GM12878 (cell line): ENCODE results near the gene FSTL4. TPM values are rescaled to one million over a fixed set of nuclear protein-coding genes. Genes with fewer than 3 reads are reported as not detected.

ENCODE experiments used
- ATAC-seq: fragments of 200-7000 bp; cut with Tn5 transposase; 3 replicates; pipeline ENCODE4 v1.9.1; 2020; ENCODE audit warnings: mild to moderate bottlenecking, moderate library complexity
- BruUV-seq: library from RNA; stranded (reverse); fragments of 400-500 nt; replicated peaks from 2 replicates; lab custom pipeline; 2021; lab: Mats Ljungman, UMichigan
- CTCF ChIA-PET: fragments of 300-600 bp; sonication (Branson Sonifier 250); formaldehyde crosslinking; extraction: SDS; loops from one replicate; lab custom pipeline; 2021; ENCODE audit warnings: inconsistent platforms; lab: Yijun Ruan, JAX
- POLR2A ChIA-PET: fragments of 350-600 bp; formaldehyde crosslinking; extraction: SDS; loops from one replicate; lab custom pipeline; 2021; ENCODE audit warnings: inconsistent platforms; lab: Charles Lee
- RAD21 ChIA-PET: fragments of 300-600 bp; sonication (Branson Sonifier 250); formaldehyde crosslinking; loops from one replicate; lab custom pipeline; 2023; ENCODE audit warnings: antibody characterized with exemption; ENCODE audit not compliant: unreplicated experiment; lab: Charles Lee
- SMC1A ChIA-PET: fragments of 300-600 bp; sonication (Branson Sonifier 250); formaldehyde crosslinking; loops from one replicate; lab custom pipeline; 2023; ENCODE audit not compliant: unreplicated experiment, uncharacterized antibody; lab: Charles Lee
- DNase-seq: peaks from one replicate; pipeline ENCODE4 v3.0.0-alpha.2; 2011; ENCODE audit warnings: low read depth, low spot score
- FAIRE-seq: peaks from 3 replicates; lab custom pipeline; 2011; peaks lifted over from hg19 to GRCh38; lab: Jason Lieb, UNC
- H2AFZ ChIP-seq: 2 replicates; pipeline ENCODE4 v1.6.0; 2011; ENCODE audit warnings: low read depth, low read length, control low read depth; ENCODE audit not compliant: control insufficient read depth
- H3K27ac ChIP-seq: 2 replicates; pipeline ENCODE4 v1.5.1; 2011; ENCODE audit warnings: control low read depth; ENCODE audit not compliant: control insufficient read depth, insufficient read depth
- H3K27me3 ChIP-seq, 2 experiments: replicated peaks in 1 of 2; 2 replicates each; pipeline versions ENCODE4 v1.6.0 to v1.6.1; 2011; ENCODE audit warnings: low read length in 1 of 2; ENCODE audit not compliant: control insufficient read depth in 2 of 2, insufficient read depth in 2 of 2
- H3K36me3 ChIP-seq, 2 experiments: 2 replicates each; pipeline ENCODE4 v1.5.1; 2011; ENCODE audit warnings: low read length in 1 of 2; ENCODE audit not compliant: control insufficient read depth in 2 of 2, insufficient read depth in 2 of 2
- H3K4me1 ChIP-seq: 2 replicates; pipeline ENCODE4 v1.6.1; 2011; ENCODE audit warnings: mild to moderate bottlenecking, low read length, moderate library complexity, mixed read lengths; ENCODE audit not compliant: control insufficient read depth, insufficient read depth
- H3K4me2 ChIP-seq: 2 replicates; pipeline ENCODE4 v1.6.0; 2011; ENCODE audit warnings: control low read depth; ENCODE audit not compliant: control insufficient read depth, insufficient read depth
- H3K4me3 ChIP-seq: fragments of 200-600 bp; sonication (generic); 2 replicates; pipeline ENCODE4 v1.5.1; 2016
- H3K79me2 ChIP-seq: 2 replicates; pipeline ENCODE4 v1.6.0; 2011; ENCODE audit warnings: low read length; ENCODE audit not compliant: control insufficient read depth, insufficient read depth
- H3K9ac ChIP-seq: 2 replicates; pipeline ENCODE4 v1.8.0; 2011; ENCODE audit warnings: low read length, control low read depth, mixed read lengths; ENCODE audit not compliant: control insufficient read depth, insufficient read depth
- H3K9me3 ChIP-seq: replicated peaks from 3 replicates; pipeline ENCODE4 v1.5.1; 2011; ENCODE audit warnings: mild to moderate bottlenecking, low read length; ENCODE audit not compliant: control insufficient read depth, insufficient read depth
- H4K20me1 ChIP-seq: 2 replicates; pipeline ENCODE4 v1.6.0; 2011; ENCODE audit not compliant: control insufficient read depth, insufficient read depth
- ATF2 ChIP-seq: IDR thresholded peaks from 2 replicates; pipeline ENCODE4 v1.6.1; 2012; ENCODE audit warnings: low read length, inconsistent platforms
- EZH2 ChIP-seq: IDR thresholded peaks from 2 replicates; pipeline ENCODE4 v1.6.1; 2012; ENCODE audit warnings: low read depth, mild to moderate bottlenecking, control low read depth, inconsistent platforms, low read length, borderline replicate concordance; ENCODE audit not compliant: control insufficient read depth
- HDGF ChIP-seq: fragments of 450-650 bp; IDR thresholded peaks from 2 replicates; pipeline ENCODE4 v1.6.1; 2016; ENCODE audit warnings: antibody characterized with exemption
- MEF2A ChIP-seq: IDR thresholded peaks from 2 replicates; pipeline ENCODE4 v1.6.1; 2011; ENCODE audit warnings: low read depth, mild to moderate bottlenecking, low read length, moderate library complexity; ENCODE audit not compliant: insufficient read depth
- MYB ChIP-seq: fragments of 150-350 bp; IDR thresholded peaks from 2 replicates; pipeline ENCODE4 v1.6.1; 2014; ENCODE audit warnings: mild to moderate bottlenecking, low read depth, low read length, borderline replicate concordance
- POLR2AphosphoS2 ChIP-seq: IDR thresholded peaks from 2 replicates; pipeline ENCODE4 v1.6.1; 2011; ENCODE audit warnings: low read depth, mild to moderate bottlenecking, low read length, improper control_type of control experiment, moderate library complexity
- POLR2AphosphoS5 ChIP-seq: IDR thresholded peaks from 2 replicates; pipeline ENCODE4 v1.6.1; 2011; ENCODE audit warnings: mild to moderate bottlenecking, low read length, inconsistent platforms
- RAD21 ChIP-seq: IDR thresholded peaks from 2 replicates; pipeline ENCODE4 v1.6.1; 2011; ENCODE audit warnings: mild to moderate bottlenecking, low read depth, low read length, moderate library complexity; ENCODE audit not compliant: insufficient read depth
- RCOR1 ChIP-seq: conservative IDR thresholded peaks from 2 replicates; pipeline ENCODE4 v1.6.1; 2012; ENCODE audit warnings: low read depth, low read length, improper control_type of control experiment
- SPI1 ChIP-seq: IDR thresholded peaks from 2 replicates; pipeline ENCODE4 v1.6.1; 2011; ENCODE audit warnings: low read depth, mild to moderate bottlenecking, low read length, moderate library complexity, borderline replicate concordance; ENCODE audit not compliant: insufficient read depth
- TBL1XR1 ChIP-seq: IDR thresholded peaks from 2 replicates; pipeline ENCODE4 v1.6.1; 2012; ENCODE audit warnings: low read depth, low read length, improper control_type of control experiment
- TCF12 ChIP-seq: IDR thresholded peaks from 2 replicates; pipeline ENCODE4 v1.6.1; 2011; ENCODE audit warnings: low read depth, mild to moderate bottlenecking, low read length
- USF1 ChIP-seq: IDR thresholded peaks from 2 replicates; pipeline ENCODE4 v1.6.1; 2011; ENCODE audit warnings: borderline replicate concordance, low read depth, mild to moderate bottlenecking, moderate library complexity, mixed read lengths, low read length; ENCODE audit not compliant: insufficient read depth; ENCODE audit errors: extremely low read length
- ZNF24 ChIP-seq: fragments of 450-650 bp; IDR thresholded peaks from 2 replicates; pipeline ENCODE4 v1.6.1; 2017; ENCODE audit warnings: antibody characterized with exemption, mild to moderate bottlenecking
- WGBS: methylation state at CpG from one replicate; pipeline ENCODE4 v1.1.6; 2016; ENCODE audit warnings: low lambda C conversion rate; ENCODE audit not compliant: insufficient replicate concordance, insufficient coverage; ENCODE audit errors: missing lambda C conversion rate; 5-methylcytosine and 5-hydroxymethylcytosine counted together
- in situ Hi-C: fragments of 300-500 bp; cut with MboI; formaldehyde crosslinking; loops from 9 replicates; pipeline ENCODE4 v1.14.3; 2018; ENCODE audit warnings: mixed read lengths
- intact Hi-C: fragments of 100-400 bp; cut with micrococcal nuclease; formaldehyde crosslinking; loops from one replicate; pipeline ENCODE4 v1.14.2; 2022; ENCODE audit not compliant: unreplicated experiment
- polyA plus RNA-seq, 11 experiments: library from polyadenylated mRNA; depleted of rRNA in 4 of 11; unstranded in 6 of 11; stranded (reverse) in 5 of 11; fragments of >200 nt; fragmentation: Nextera tagmentation in 4 of 11; fragmentation: Illumina TruSeq in 1 of 11; extraction: Ambion mirVana in 4 of 11; extraction: Trizol in 1 of 11; gene quantifications; 1 replicate in 1 of 11; 2 replicates in 10 of 11; pipeline versions ENCODE4 v1.2.1 to v1.2.3, GENCODE V29; 2011 to 2016; ENCODE audit warnings: inconsistent platforms in 2 of 11, missing spikeins in 2 of 11, low read depth in 1 of 11
- total RNA-seq, 4 experiments: library from RNA; depleted of rRNA in 3 of 4; stranded (reverse); fragments of >200 nt in 3 of 4; fragmentation: Illumina TruSeq in 1 of 4; extraction: Trizol in 1 of 4; gene quantifications; 2 replicates each; pipeline versions ENCODE4 v1.2.1 to v1.2.3, GENCODE V29; 2013 to 2021
- TF ChIP-seq, protein P1 (sequence below): IDR thresholded peaks from 2 replicates; pipeline ENCODE4 v1.6.1; 2011; ENCODE audit warnings: mild to moderate bottlenecking, low read depth, low read length, moderate library complexity; ENCODE audit not compliant: insufficient replicate concordance
- TF ChIP-seq, protein P2 (sequence below): fragments of 450-650 bp; IDR thresholded peaks from 2 replicates; pipeline ENCODE4 v1.6.1; 2018; ENCODE audit warnings: borderline replicate concordance, mild to moderate bottlenecking; ENCODE audit not compliant: partially characterized antibody

The FSTL4 gene
- total and polyA plus RNA-seq, 10 of the 15 experiments (the other 5 are each of a cell fraction or from before 2014, with no cell fraction given): 0.01 to 0.79 (median 0.21) TPM; not detected in 6

DNA sequence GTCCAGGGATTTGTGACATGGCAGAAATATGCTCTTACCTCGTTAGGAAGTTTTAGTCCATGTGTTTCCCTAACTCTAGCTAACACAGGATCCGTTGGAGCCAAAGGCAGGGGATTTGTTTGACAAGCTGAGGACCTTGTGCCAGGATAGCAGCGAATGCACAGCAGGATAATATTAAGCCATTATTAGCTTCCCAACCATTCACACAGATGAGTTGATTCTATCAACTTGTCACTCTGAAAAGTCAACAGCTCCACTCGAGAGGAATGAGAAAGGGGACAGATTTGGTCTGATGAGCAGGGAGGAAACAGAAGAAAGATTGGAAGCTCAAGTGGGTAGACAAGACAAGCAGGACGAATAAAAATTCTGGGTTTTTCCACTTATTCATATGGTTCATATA lies 106.2 kb downstream of the FSTL4 start:
- in situ Hi-C loops: no loop called here
- Histone ChIP-seq H3K4me3 (no peak overlapping the region), H3K4me2 (no peak overlapping the region), H3K36me3 (no peaks in the 10 kb centered on the region), H3K4me1 (no peaks in the 10 kb centered on the region), H2AFZ (no peak overlapping the region), H3K9me3 (no peaks in the 10 kb centered on the region), H3K27me3 (no peaks in the 10 kb centered on the region; a peak in 1 of 4 replicates), H3K27ac (no peak overlapping the region), H4K20me1 (no peaks in the 10 kb centered on the region), H3K9ac (no peak overlapping the region), H3K79me2 (no peaks in the 10 kb centered on the region)
- TF ChIP-seq POLR2AphosphoS2 (no peak), RCOR1 (no peak), POLR2AphosphoS5 (no peak), USF1 (no peak), ATF2 (no peak), SPI1 (no peak), RAD21 (no peak), ZNF24 (no peak), TBL1XR1 (no peak), MEF2A (no peak), MYB (no peak), HDGF (no peak), EZH2 (no peak), TCF12 (no peak)
- TF ChIP-seq, protein P1, sequence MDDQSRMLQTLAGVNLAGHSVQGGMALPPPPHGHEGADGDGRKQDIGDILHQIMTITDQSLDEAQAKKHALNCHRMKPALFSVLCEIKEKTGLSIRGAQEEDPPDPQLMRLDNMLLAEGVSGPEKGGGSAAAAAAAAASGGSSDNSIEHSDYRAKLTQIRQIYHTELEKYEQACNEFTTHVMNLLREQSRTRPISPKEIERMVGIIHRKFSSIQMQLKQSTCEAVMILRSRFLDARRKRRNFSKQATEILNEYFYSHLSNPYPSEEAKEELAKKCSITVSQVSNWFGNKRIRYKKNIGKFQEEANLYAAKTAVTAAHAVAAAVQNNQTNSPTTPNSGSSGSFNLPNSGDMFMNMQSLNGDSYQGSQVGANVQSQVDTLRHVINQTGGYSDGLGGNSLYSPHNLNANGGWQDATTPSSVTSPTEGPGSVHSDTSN: no peak
- TF ChIP-seq, protein P2, sequence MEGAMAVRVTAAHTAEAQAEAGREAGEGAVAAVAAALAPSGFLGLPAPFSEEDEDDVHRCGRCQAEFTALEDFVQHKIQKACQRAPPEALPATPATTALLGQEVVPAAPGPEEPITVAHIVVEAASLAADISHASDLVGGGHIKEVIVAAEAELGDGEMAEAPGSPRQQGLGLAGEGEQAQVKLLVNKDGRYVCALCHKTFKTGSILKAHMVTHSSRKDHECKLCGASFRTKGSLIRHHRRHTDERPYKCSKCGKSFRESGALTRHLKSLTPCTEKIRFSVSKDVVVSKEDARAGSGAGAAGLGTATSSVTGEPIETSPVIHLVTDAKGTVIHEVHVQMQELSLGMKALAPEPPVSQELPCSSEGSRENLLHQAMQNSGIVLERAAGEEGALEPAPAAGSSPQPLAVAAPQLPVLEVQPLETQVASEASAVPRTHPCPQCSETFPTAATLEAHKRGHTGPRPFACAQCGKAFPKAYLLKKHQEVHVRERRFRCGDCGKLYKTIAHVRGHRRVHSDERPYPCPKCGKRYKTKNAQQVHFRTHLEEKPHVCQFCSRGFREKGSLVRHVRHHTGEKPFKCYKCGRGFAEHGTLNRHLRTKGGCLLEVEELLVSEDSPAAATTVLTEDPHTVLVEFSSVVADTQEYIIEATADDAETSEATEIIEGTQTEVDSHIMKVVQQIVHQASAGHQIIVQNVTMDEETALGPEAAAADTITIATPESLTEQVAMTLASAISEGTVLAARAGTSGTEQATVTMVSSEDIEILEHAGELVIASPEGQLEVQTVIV: no peak
- intact Hi-C loops: no loop called here
- no peak for DNase-seq
- RAD21 ChIA-PET: no interaction called here
- CTCF ChIA-PET: interaction anchor here (1.1 to 1.2 kb wide), 2 partner anchors 83 to 159 kb away, joined by 3 read pairs; no protein-coding TSS in a partner anchor
- ATAC-seq: no peak
- WGBS: 15% methylated on average over 5 of the region's 5 CpGs
- POLR2A ChIA-PET: no interaction called here
- SMC1A ChIA-PET: no interaction called here
- FAIRE-seq: no peak
- no TSS peak for BruUV-seq
